Fibroblast of skin of left biceps (primary cell): ENCODE data around the gene ABCF3.

Experiments
- DNase-seq, 2 experiments: peaks; one replicate each; pipeline ENCODE4 v3.0.0-alpha.2; 2013; ENCODE audit warnings: low read depth in 2 of 2

The ABCF3 gene

DNA sequence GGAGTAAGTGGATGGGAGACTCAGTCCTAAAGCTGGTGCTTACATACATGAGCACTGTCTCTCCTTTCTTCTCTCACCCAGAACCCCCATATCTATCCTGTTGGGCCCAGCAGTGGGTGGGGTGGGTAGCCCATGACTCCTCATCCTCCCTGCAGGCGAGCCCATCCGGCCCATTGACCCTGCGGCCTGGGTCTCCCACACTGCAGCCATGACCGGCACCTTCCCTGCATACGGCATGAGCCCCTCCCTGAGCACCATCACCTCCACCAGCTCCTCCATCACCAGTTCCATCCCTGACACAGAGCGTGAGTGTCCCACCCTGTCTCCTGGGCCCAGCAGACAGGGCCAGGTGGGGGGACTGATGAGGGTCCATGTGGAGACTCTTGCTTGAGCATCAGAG is 19.3 kb upstream of the ABCF3 start:
- no peak for DNase-seq

DNA sequence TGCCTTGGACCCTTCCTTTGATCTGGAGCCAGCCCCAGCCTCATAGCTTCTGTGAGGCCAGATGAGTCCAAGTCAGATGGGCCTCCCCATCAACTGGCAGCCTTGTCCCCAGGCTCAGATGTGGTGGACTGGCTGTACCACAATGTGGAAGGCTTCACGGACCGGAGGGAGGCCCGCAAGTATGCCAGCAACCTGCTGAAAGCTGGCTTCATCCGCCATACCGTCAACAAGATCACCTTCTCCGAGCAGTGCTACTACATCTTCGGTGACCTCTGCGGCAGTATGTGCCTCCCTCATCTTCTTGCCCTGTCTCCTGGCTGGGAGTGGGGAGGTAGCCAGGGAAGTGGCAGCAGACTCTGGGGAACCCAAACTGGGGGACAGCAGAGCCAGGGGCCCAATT is 18.2 kb upstream of the ABCF3 start:
- no peak for DNase-seq

DNA sequence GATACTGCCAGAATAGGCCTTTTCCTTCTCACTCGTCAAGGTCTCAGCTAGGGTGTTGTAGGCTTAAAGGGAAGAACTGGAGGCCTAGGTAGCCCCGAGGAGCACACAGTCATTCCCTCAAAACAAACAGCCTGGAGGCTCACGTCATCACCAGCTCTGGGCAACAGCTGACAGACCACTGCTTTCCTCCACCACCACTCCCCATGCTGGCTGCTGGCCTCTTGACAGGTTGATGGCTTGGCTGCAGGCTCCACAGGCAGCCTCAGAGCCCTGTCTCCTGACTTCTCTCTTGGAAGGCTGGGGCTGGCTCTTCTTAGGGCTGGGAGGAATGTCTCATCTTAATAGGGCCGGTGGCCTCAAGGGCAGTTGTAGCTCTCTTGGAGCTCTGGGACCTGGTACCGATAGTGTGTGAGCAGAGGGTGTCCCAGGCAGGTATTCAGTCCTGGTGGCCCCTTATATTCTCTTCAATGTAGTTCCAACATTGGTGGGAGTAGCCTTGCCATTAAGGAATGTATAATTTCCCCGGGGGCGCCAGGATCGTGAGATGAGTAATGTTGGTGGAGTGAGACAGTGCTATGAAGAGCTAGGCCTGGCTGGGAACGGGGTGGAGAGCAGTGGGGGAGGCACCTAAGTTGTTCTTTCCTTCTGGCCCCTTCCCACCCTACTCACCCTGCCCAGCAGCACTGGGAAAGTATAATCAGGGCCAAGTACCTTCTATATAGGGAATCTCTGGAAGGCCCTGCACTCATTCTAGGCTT is 17.5 kb upstream of the ABCF3 start:
- no peak for DNase-seq

DNA sequence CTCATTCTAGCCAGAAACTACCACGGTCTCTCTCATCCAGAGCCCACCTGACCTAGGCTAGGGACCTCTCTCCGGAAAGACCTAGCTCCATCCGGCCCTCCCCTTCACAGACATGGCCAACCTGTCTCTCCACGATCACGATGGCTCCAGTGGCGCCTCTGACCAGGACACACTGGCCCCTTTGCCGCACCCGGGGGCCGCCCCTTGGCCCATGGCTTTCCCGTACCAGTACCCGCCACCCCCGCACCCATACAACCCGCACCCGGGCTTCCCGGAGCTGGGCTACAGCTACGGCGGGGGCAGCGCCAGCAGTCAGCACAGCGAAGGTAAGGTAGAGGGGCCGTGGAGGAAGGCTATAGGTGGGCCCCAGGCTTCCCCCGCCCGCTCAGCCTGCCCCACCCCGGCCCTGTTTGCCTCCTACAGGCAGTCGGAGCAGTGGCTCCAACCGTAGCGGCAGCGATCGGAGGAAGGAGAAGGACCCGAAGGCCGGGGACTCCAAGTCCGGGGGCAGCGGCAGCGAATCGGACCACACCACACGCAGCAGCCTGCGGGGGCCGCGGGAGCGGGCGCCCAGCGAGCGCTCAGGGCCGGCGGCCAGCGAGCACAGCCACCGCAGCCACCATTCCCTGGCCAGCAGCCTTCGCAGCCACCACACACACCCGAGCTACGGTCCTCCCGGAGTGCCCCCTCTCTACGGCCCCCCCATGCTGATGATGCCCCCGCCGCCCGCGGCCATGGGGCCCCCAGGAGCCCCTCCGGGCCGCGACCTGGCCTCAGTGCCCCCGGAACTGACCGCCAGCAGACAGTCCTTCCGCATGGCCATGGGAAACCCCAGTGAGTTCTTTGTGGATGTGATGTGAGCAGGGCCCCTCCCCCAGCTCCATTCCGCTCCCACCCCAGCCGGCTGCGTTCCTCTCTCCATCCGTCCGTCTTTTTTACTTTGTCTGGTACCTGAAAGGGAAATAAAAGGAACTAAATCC is 15.8 kb upstream of the ABCF3 start:
- DNase-seq: no peak

DNA sequence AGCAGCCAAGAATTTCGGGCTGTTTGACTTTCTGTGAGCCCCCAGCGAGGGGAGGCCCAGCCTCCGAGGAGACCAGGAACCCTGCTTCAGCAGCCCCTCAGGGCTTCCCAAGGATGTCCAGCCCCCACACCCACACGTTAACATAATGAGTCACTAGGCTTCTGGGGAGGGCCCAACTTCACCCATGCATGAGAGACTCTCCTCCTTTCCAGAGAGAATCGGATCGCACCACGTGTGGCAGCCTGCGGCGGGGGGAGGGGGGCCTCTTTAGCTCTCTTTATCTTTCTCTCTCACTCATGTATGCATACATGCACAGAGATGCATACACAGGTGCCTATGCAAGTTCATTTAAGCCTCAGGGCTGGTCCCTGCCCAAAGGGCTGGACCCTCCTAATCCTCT is 14.4 kb upstream of the ABCF3 start:
- no peak for DNase-seq

DNA sequence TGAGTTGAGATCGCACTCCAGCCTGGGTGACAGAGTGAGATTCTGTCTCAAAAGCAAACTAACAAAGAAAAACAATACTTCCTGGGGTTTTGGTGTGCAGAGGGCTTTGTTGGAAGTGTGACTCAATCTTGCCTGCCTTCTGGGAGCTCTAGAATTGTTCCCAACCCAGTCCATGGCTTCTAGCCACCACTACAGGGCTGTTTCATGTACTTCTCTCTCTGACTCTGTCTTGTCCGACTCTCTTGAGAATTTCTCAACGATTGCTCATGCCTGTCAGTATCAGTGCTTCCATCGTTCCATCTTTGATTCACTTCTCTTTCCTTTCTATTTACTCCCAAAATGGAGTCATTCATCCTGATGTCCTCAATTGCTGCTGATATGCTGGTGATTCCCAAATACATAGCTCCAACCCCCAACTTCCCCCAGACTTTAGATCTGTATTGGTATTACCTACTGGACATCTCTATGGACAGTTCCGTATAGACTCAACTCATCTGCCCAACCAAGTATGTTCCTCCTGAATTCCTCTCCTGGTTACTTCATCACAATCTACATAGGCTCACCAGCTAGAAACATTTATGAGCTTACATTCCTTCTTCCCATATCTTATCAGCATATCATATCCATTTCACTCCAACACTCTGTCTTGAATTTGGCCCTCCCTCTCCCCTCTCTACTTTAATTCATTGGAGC is 13.2 kb upstream of the ABCF3 start:
- no peak for DNase-seq

DNA sequence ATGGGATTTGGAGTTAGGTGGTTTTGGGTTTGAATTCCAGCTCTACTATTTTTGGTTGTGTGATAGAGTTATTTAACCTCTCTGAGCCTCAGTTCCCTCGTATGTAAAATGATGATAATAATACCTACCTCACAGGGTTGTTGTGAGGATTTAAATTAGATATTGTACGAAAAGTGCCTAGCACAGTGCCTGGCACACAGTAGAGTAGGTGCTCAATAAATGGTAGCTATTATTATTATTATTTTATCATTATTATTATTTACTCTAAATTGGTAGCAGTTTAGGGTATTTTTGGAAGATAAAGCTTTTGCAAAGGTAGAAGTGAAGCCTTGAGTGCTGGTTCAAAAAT is 12.7 kb upstream of the ABCF3 start:
- no peak for DNase-seq

DNA sequence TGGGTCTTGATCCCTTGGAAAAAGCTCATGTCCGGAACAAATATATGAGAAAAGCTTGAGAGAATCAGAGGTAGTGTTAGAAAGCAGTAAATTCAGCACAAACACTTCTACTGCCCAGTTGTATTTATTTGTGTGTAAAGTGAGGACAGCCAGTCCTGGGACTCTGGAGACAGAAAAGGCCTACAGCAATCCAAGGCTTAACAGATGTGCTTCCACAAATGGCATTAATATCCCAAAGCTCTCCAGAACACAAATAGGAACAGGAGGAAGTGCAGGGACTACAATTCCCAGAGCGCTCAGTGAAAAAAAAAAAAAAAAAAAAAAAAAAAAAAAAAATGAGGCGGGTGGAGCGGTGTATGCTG is 11.7 kb upstream of the ABCF3 start:
- DNase-seq: no peak

DNA sequence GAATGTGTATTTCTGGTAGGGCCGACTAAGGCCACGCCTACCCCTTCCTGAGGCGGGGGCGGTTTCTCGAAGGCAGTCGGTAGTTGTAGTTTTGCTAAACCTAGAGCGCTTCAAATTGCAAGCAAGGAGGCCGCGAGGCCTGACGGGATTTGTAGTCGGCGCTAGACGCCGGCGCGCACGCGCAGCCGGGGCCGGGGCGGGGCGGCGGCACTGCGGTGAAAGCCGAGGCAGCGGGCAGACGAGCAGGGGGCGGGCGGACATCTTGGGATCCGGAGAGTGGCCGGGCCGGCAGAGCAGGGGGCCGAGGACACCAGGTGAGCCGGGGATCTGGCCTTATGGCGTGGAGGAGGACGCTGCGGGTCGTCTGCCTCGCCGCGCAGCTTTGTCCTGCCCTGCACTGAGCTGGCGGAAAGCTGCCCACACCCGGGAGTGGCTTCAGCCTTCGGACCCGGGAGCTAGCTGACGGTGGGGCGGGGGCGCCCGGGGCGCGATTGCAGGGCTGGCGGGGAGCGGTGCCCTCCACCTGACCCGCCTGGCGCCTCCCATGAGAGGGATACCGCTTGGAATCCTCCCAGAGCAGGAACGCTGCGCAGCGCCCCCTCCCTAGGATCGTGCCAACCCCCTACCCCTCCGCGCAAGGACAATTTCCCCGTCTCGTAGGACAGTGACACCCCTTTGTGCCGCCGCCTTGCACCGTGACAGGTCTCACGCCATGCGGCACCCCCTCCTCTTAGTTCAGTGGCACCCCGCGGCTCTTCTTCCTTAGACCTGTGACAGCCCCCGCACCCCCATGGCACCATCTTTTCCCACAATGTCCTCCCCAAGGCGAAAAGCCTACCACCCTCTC is 11.1 kb upstream of the ABCF3 start, which contains the start of gene AP2M1:
AP2M1 (plus strand) TSS at position 210 of the 847 bp plus-strand sequence. CDS start 2,139 bp downstream, outside the sequence.
- peak; percentile 99 for DNase-seq

DNA sequence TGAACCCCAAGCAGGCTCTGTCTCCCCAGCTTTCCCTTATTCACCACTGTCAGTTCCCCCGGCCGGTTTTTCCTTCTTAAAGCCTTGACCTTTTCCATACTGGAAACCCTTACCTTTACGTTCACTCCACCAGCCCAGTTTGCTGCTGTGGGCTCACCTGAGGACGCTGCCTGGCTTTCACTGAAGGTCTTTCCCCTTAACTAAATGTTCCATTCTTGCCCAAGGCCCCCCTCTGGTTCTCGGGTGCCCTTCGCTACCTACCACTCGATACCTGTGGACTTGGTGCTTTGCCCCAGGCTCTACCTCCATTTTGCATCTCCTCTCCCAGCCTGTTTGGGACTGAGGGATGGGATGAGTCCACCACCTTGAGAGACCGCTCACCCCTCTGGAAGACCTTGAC is 10.5 kb upstream of the ABCF3 start:
- DNase-seq: no peak

DNA sequence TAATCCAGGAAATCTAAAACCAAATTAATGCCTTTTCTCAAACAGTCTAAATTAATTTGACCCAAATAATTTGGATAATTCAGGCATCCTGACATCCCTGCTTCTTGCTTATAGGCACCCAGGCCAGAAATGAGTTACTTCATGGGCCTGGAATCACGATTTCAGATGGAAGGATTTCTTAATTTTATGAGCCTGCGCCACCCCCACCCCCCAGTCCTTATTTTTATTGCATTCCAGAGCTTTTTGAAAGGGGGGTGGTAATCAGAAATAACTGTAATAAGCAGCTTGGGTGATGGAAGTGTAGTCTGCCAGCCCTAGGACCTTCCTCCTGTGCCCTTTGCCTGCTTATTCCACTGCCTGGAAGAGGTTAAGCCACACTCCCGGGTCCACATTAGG is 10.0 kb upstream of the ABCF3 start:
- no peak for DNase-seq

DNA sequence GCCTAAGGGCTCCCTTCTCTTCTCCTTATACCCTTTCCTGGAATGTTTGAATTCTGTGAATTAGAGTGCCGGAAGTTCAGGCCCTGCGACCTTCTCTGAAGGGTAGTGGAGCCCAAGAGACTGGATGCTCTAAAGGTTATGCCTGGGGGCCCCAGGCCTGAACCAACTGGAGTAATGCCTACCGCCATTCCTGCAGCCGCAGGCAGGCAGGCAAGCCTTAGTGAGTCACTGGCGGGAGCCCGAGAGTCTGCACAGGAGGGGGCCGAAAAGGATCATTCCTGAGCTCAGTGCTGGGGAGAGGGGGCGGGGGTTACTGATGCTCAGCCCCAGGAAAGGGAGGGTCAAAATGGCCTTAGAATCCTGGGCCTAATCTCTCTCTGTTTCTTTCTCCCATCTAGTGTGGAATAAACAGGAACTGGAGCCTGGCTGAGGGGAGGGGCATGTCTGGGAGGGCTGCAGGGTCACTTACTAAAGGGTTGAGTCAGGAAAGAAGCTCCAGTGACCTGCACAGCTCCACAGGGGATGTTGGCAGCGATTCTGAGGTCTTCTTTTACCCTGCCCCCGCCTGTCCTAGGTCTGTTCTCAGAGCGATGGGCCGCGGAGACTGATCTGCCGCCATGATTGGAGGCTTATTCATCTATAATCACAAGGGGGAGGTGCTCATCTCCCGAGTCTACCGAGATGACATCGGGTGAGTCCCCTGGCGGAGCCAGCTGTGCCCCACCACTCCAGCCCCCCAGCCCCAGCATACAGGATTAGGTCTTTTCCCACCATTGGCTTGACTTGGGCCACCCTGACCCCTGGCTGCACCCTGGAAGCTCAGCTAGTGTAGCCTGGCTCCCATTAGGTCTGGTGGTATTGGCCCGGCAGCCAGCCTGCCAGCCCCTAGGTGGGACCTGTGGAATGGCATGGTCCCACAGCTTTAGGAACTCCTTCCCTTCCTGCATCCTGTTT is 9.3 kb upstream of the ABCF3 start:
- peak; percentile 77 to 82 for DNase-seq

DNA sequence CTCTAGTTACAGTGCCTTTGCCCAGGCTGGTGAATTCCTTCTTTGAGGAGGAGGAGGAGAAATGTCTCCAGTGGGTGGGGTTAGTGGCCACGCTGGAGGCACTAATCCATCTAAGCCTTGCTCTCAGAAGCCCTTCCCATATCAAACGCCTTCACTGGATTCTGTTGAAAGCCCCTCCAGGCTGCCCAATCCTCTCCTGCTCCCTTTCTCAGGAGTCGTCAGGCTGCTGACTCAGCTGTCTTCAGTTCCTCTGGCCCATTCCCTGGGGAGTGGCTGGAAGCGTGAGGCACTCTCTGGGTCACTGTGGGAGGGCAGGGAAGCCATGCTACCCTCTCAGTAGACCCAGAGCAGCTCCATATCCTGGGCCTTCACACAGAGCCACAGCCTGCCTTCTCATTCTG is 8.7 kb upstream of the ABCF3 start:
- no peak for DNase-seq

DNA sequence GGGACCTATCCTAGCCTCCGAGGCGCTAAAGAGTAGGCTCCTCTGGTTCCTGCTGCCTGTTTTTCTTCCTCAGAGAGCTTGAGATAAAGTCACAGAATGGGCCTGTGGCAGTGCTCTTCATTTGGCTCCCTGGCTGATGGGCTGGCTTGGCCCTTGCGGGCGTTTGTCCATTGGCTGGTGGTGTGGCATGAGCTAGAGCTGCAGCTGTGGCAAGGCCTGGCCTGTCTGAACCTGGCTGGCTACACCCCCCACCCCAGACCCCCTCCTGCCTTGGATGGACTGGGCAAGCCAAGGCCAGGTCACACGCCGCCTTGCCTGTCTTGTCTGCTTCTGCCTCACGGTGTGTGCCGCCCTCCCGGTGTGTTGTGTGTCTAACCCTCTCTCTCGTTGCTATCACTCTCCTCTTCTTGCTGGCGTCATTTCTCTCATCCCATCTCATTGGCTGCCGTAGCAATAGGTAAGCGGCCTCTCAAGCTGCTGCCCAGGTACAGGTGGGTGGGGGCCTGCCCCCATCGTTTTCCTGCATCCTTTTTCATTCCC is 8.2 kb upstream of the ABCF3 start:
- no peak for DNase-seq

DNA sequence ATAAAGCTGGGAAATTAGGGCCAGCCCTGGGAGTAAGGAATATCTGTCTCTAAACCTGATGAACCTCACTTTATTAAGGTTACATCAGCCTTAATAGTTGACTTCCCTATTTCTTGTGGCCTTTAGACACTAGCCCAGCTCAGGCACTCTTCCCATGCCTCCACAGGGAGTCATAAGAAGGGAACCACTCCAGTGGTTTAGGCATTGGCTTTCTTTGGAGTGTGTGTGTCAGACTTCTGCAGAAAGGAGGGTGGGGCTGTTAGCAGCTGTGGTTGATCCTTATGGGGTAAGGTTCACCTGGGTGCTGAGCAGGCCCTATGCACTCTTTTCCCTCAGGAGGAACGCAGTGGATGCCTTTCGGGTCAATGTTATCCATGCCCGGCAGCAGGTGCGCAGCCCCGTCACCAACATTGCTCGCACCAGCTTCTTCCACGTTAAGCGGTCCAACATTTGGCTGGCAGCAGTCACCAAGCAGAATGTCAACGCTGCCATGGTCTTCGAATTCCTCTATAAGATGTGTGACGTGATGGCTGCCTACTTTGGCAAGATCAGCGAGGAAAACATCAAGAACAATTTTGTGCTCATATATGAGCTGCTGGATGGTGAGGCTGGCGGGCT is 7.4 kb upstream of the ABCF3 start:
- no peak for DNase-seq

DNA sequence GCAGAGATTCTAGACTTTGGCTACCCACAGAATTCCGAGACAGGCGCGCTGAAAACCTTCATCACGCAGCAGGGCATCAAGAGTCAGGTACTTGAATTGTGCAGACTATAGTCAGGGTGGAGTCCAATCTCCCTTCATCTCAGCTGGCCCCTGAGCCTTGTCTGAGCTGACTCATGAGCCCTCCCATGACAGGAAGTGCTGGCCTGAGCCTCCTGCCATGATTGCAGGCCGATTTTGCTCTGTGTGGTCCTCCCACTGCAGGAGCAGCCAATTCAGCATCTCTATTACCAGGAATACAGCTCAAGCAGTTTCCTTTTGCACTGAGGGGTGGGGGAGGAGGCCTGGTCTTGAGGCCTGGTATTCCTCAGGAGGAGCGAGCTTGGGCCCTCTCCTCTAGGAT is 5.8 kb upstream of the ABCF3 start:
- no peak for DNase-seq

DNA sequence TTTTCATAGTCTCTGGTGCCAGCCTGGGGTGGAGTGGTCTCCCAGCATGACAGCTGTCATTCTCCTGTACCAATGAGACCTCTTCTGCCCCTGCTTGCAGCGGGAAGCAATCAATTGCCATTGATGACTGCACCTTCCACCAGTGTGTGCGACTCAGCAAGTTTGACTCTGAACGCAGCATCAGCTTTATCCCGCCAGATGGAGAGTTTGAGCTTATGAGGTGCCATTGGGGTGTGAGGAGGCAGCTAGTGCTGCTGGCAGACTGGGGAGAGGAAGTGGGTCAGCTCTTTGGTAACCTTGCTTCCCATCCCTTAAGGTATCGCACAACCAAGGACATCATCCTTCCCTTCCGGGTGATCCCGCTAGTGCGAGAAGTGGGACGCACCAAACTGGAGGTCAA is 4.4 kb upstream of the ABCF3 start:
- no peak for DNase-seq

DNA sequence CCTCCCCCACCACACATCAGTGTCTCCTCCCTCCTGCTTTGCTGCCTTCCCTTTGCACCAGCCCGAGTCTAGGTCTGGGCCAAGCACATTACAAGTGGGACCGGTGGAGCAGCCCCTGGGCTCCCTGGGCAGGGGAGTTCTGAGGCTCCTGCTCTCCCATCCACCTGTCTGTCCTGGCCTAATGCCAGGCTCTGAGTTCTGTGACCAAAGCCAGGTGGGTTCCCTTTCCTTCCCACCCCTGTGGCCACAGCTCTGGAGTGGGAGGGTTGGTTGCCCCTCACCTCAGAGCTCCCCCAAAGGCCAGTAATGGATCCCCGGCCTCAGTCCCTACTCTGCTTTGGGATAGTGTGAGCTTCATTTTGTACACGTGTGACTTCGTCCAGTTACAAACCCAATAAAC is 2.3 kb upstream of the ABCF3 start:
- DNase-seq: no peak

DNA sequence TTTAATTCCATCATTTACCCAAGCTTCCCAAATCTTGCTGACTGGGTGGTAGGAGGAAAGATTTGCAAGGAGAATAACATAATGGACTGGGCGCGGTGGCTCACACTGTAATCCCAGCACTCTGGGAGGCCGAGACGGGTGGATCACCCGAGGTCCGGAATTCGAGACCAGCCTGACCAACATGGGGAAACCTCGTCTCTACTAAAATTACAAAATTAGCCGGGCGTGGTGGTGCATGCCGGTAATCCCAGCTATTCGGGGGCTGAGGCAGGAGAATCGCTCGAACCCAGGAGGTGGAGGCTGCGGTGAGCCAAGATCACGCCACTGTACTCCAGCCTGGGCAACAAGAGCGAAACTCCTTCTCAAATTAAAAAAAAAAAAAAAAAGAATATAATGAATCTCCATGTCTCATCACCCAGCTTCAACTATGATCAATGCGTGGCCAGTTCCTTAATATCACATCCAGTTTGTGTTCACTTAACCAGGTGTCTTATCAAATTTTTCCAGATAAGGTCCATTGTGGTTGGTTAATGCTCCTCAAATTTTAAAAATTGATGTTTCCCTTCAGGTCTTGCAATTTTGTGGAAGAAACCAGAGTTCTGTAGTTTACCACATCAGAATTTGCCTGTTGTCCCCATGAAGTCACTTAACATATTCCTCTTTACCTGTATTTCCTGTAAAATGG is 1.3 kb upstream of the ABCF3 start:
- no peak for DNase-seq
